ENCODE data around the gene STK38.
"Not testable (repeated sequence)": the region's sequence is repeated elsewhere in the genome, so short reads cannot be mapped to it uniquely, and the experiment has no call there.

Gene STK38

DNA sequence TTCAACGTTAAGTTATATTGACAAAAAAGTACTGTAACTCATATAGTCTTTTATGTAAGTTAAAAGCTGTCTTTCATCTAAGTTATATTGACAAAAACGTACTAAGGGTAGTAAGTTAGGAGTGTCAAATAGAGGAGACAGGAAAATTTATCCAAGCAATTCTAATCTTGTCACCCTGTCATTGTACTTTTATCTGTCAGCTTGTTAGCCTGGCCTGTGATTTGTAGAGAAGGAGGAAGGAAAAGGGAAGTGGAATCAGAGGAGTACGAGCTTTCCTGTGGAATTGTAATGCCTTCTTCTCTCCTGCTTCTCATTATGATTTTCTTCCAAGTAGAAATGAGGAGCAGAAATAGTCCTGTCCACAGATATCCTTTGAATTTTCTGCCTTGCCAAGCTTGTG is 85.6 kb downstream of the STK38 start:
- H4K8ac ChIP-seq (ENCODE audit: low read depth, low read length) = no peak overlapping the region
- H3K27me3 ChIP-seq (ENCODE audit: insufficient read depth, low read length, poor library complexity) = no peaks in the 10 kb centered on the region
- H3K4me2 ChIP-seq (ENCODE audit: low read length) = no peak overlapping the region
- H3K9ac ChIP-seq (ENCODE audit: low read length) = no peak overlapping the region
- H3K36me3 ChIP-seq (ENCODE audit: control insufficient read depth, insufficient read depth, low read length) = no peaks in the 10 kb centered on the region
- H3K79me1 ChIP-seq (ENCODE audit: low read length) = peaks cover 7% of the 10 kb centered on the region
- H3K56ac ChIP-seq (ENCODE audit: low read length) = no peak overlapping the region
- no peak for DNase-seq
- no peak overlapping the region for H2BK120ac ChIP-seq (ENCODE audit: low read depth, low read length)
- H3K4me3 ChIP-seq (ENCODE audit: low read length) = no peak overlapping the region
- H2BK5ac ChIP-seq (ENCODE audit: low read length) = no peak overlapping the region
- WGBS (ENCODE audit: extremely low coverage, insufficient coverage, low lambda C conversion rate) = no CpG with 5 or more reads among the region's 3 CpGs
- H3K79me2 ChIP-seq (ENCODE audit: control insufficient read depth, insufficient read depth, low read length) = peaks cover 18% of the 10 kb centered on the region
- H3K4ac ChIP-seq (ENCODE audit: low read depth, low read length) = no peak overlapping the region
- H3K18ac ChIP-seq (ENCODE audit: low read length) = no peak overlapping the region
- no peak overlapping the region for H2AK5ac ChIP-seq (ENCODE audit: low read length)
- no peak overlapping the region for H3K23ac ChIP-seq (ENCODE audit: low read length)
- no peak overlapping the region for H3K27ac ChIP-seq (ENCODE audit: low read depth, low read length)
- no peaks in the 10 kb centered on the region for H3K4me1 ChIP-seq (ENCODE audit: control insufficient read depth, low read depth, low read length)
- no peak overlapping the region for H4K5ac ChIP-seq (ENCODE audit: low read length)
- no peak overlapping the region for H2BK15ac ChIP-seq (replicated peaks; ENCODE audit: low read depth)

GRCh38 chr6:36460916-36461315 is 86.4 kb downstream of the STK38 start:
- Histone ChIP-seq H3K9ac (ENCODE audit: low read length) (no peak overlapping the region), H2BK15ac (replicated peaks; ENCODE audit: low read depth) (no peak overlapping the region), H4K8ac (ENCODE audit: low read depth, low read length) (no peak overlapping the region), H3K56ac (ENCODE audit: low read length) (no peak overlapping the region), H3K79me1 (ENCODE audit: low read length) (peaks cover 7% of the 10 kb centered on the region), H3K4me3 (ENCODE audit: low read length) (no peak overlapping the region), H3K4me2 (ENCODE audit: low read length) (no peak overlapping the region), H3K4me1 (ENCODE audit: control insufficient read depth, low read depth, low read length) (no peaks in the 10 kb centered on the region), H3K79me2 (ENCODE audit: control insufficient read depth, insufficient read depth, low read length) (peaks cover 20% of the 10 kb centered on the region), H3K27ac (ENCODE audit: low read depth, low read length) (no peak overlapping the region), H3K23ac (ENCODE audit: low read length) (no peak overlapping the region), H2AK5ac (ENCODE audit: low read length) (no peak overlapping the region), H3K18ac (ENCODE audit: low read length) (no peak overlapping the region), H3K4ac (ENCODE audit: low read depth, low read length) (no peak overlapping the region), H3K36me3 (ENCODE audit: control insufficient read depth, insufficient read depth, low read length) (no peaks in the 10 kb centered on the region), H2BK5ac (ENCODE audit: low read length) (no peak overlapping the region), H2BK120ac (ENCODE audit: low read depth, low read length) (no peak overlapping the region), H4K5ac (ENCODE audit: low read length) (no peak overlapping the region), H3K27me3 (ENCODE audit: insufficient read depth, low read length, poor library complexity) (no peaks in the 10 kb centered on the region)
- DNase-seq = no peak

GRCh38 chr6:36459501-36459900 is 87.8 kb downstream of the STK38 start:
- H3K36me3 ChIP-seq (ENCODE audit: control insufficient read depth, insufficient read depth, low read length) = no peaks in the 10 kb centered on the region
- no peak overlapping the region for H2AK5ac ChIP-seq (ENCODE audit: low read length)
- H3K4me2 ChIP-seq (ENCODE audit: low read length) = no peak overlapping the region
- H3K23ac ChIP-seq (ENCODE audit: low read length) = no peak overlapping the region
- no peak overlapping the region for H2BK5ac ChIP-seq (ENCODE audit: low read length)
- H3K79me1 ChIP-seq (ENCODE audit: low read length) = peaks cover 7% of the 10 kb centered on the region
- H4K5ac ChIP-seq (ENCODE audit: low read length) = no peak overlapping the region
- H3K18ac ChIP-seq (ENCODE audit: low read length) = no peak overlapping the region
- no peak overlapping the region for H3K27ac ChIP-seq (ENCODE audit: low read depth, low read length)
- H4K8ac ChIP-seq (ENCODE audit: low read depth, low read length) = no peak overlapping the region
- no peak overlapping the region for H3K4ac ChIP-seq (ENCODE audit: low read depth, low read length)
- no peaks in the 10 kb centered on the region for H3K4me1 ChIP-seq (ENCODE audit: control insufficient read depth, low read depth, low read length)
- no peak overlapping the region for H2BK120ac ChIP-seq (ENCODE audit: low read depth, low read length)
- no peaks in the 10 kb centered on the region for H3K27me3 ChIP-seq (ENCODE audit: insufficient read depth, low read length, poor library complexity)
- DNase-seq = no peak
- H3K9ac ChIP-seq (ENCODE audit: low read length) = no peak overlapping the region
- H3K4me3 ChIP-seq (ENCODE audit: low read length) = no peak overlapping the region
- peaks cover 23% of the 10 kb centered on the region for H3K79me2 ChIP-seq (ENCODE audit: control insufficient read depth, insufficient read depth, low read length)
- no peak overlapping the region for H3K56ac ChIP-seq (ENCODE audit: low read length)
- H2BK15ac ChIP-seq (replicated peaks; ENCODE audit: low read depth) = no peak overlapping the region

- H3K4me1 ChIP-seq (ENCODE audit: control insufficient read depth, low read depth, low read length) = no peaks in the 10 kb centered on the region
- H3K36me3 ChIP-seq (ENCODE audit: control insufficient read depth, insufficient read depth, low read length) = no peaks in the 10 kb centered on the region
- H3K27me3 ChIP-seq (ENCODE audit: insufficient read depth, low read length, poor library complexity) = no peaks in the 10 kb centered on the region
- H3K79me1 ChIP-seq (ENCODE audit: low read length) = peaks cover 6% of the 10 kb centered on the region
- no peak overlapping the region for H2BK15ac ChIP-seq (replicated peaks; ENCODE audit: low read depth)
- no peak overlapping the region for H3K27ac ChIP-seq (ENCODE audit: low read depth, low read length)
- no peak overlapping the region for H3K4ac ChIP-seq (ENCODE audit: low read depth, low read length)
- no peak overlapping the region for H3K4me2 ChIP-seq (ENCODE audit: low read length)
- no peak overlapping the region for H3K4me3 ChIP-seq (ENCODE audit: low read length)
- H3K18ac ChIP-seq (ENCODE audit: low read length) = no peak overlapping the region
- no CpG with 5 or more reads among the region's 3 CpGs for WGBS (ENCODE audit: extremely low coverage, insufficient coverage, low lambda C conversion rate)
- no peak overlapping the region for H4K8ac ChIP-seq (ENCODE audit: low read depth, low read length)
- H3K79me2 ChIP-seq (ENCODE audit: control insufficient read depth, insufficient read depth, low read length) = peaks cover 16% of the 10 kb centered on the region
- H3K56ac ChIP-seq (ENCODE audit: low read length) = no peak overlapping the region
- H2BK120ac ChIP-seq (ENCODE audit: low read depth, low read length) = no peak overlapping the region
- H2BK5ac ChIP-seq (ENCODE audit: low read length) = no peak overlapping the region
- H2AK5ac ChIP-seq (ENCODE audit: low read length) = no peak overlapping the region
- no peak overlapping the region for H3K23ac ChIP-seq (ENCODE audit: low read length)
- no peak for DNase-seq
- H3K9ac ChIP-seq (ENCODE audit: low read length) = no peak overlapping the region
- H4K5ac ChIP-seq (ENCODE audit: low read length) = no peak overlapping the region
These were observed 91.7 kb downstream of the STK38 start for GRCh38 chr6:36455486-36456027.

GRCh38 chr6:36452897-36453296 is 94.4 kb downstream of the STK38 start:
- not testable (repeated sequence) for H3K18ac ChIP-seq (ENCODE audit: low read length); H3K4ac ChIP-seq (ENCODE audit: low read depth, low read length); DNase-seq; H3K9ac ChIP-seq (ENCODE audit: low read length); H4K8ac ChIP-seq (ENCODE audit: low read depth, low read length); H3K4me1 ChIP-seq (ENCODE audit: control insufficient read depth, low read depth, low read length); H3K27me3 ChIP-seq (ENCODE audit: insufficient read depth, low read length, poor library complexity); H3K4me3 ChIP-seq (ENCODE audit: low read length); H3K79me1 ChIP-seq (ENCODE audit: low read length); H3K4me2 ChIP-seq (ENCODE audit: low read length); H3K56ac ChIP-seq (ENCODE audit: low read length); H4K5ac ChIP-seq (ENCODE audit: low read length); H2BK15ac ChIP-seq (replicated peaks; ENCODE audit: low read depth); H3K36me3 ChIP-seq (ENCODE audit: control insufficient read depth, insufficient read depth, low read length); H3K23ac ChIP-seq (ENCODE audit: low read length); H3K27ac ChIP-seq (ENCODE audit: low read depth, low read length); H2BK120ac ChIP-seq (ENCODE audit: low read depth, low read length); H2AK5ac ChIP-seq (ENCODE audit: low read length); H2BK5ac ChIP-seq (ENCODE audit: low read length)
- H3K79me2 ChIP-seq (ENCODE audit: control insufficient read depth, insufficient read depth, low read length) = peaks cover 29% of the 10 kb centered on the region
- no CpG with 5 or more reads among the region's 8 CpGs for WGBS (ENCODE audit: extremely low coverage, insufficient coverage, low lambda C conversion rate)

GRCh38 chr6:36449173-36449572 is 98.1 kb downstream of the STK38 start:
- not testable (repeated sequence) for H3K4me2 ChIP-seq (ENCODE audit: low read length); H2BK5ac ChIP-seq (ENCODE audit: low read length)

More at GRCh38 chr6:36449173-36449572, 98.1 kb downstream of the STK38 start:
- not testable (repeated sequence) for H3K18ac ChIP-seq (ENCODE audit: low read length); H3K4me3 ChIP-seq (ENCODE audit: low read length); H4K8ac ChIP-seq (ENCODE audit: low read depth, low read length); H3K4me1 ChIP-seq (ENCODE audit: control insufficient read depth, low read depth, low read length); H3K9ac ChIP-seq (ENCODE audit: low read length); H3K27me3 ChIP-seq (ENCODE audit: insufficient read depth, low read length, poor library complexity); H3K36me3 ChIP-seq (ENCODE audit: control insufficient read depth, insufficient read depth, low read length); H3K4ac ChIP-seq (ENCODE audit: low read depth, low read length); H3K56ac ChIP-seq (ENCODE audit: low read length); H4K5ac ChIP-seq (ENCODE audit: low read length); H2BK120ac ChIP-seq (ENCODE audit: low read depth, low read length); H2AK5ac ChIP-seq (ENCODE audit: low read length); DNase-seq; H3K79me1 ChIP-seq (ENCODE audit: low read length); H2BK15ac ChIP-seq (replicated peaks; ENCODE audit: low read depth); H3K27ac ChIP-seq (ENCODE audit: low read depth, low read length); H3K23ac ChIP-seq (ENCODE audit: low read length)
- no CpG with 5 or more reads among the region's 10 CpGs for WGBS (ENCODE audit: extremely low coverage, insufficient coverage, low lambda C conversion rate)
- H3K79me2 ChIP-seq (ENCODE audit: control insufficient read depth, insufficient read depth, low read length) = peaks cover 30% of the 10 kb centered on the region

All from mesendoderm (in vitro differentiated cells).